Effector CD4-positive, alpha-beta T cell (primary cell): ENCODE measurements around the gene HM13.
"Not testable (repeated sequence)": the region's sequence is repeated elsewhere in the genome, so short reads cannot be mapped to it uniquely, and the experiment has no call there.

Experiments
- DNase-seq: peaks from one replicate; pipeline ENCODE4 v3.0.0-alpha.2; 2020

Gene HM13

DNA sequence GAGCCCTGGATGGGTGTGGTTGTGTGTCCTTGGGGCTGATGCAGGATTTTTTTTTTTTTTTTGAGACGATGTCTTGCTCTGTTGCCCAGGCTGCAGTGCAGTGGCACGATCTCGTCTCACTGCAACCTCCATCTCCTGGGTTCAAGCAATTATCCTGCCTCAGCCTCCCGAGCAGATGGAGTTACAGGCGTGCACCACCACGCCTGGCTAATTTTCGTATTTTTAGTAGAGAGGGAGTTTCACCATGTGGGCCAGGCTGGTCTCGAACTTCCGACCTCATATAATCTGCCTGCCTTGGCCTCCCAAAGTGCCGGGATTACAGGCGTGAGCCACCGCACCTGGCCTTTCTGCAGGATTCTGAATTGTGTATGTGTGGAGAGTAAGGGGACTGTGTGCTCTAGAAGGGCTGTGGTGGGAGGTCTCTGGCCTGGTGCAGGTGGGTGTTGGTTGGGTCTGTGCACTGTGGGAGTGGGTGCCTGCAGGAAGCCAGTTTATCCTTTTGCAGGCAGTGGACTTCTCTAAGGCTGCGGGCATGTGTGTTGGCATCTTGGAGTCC is 79.8 kb downstream of the HM13 start:
- DNase-seq, result no peak

DNA sequence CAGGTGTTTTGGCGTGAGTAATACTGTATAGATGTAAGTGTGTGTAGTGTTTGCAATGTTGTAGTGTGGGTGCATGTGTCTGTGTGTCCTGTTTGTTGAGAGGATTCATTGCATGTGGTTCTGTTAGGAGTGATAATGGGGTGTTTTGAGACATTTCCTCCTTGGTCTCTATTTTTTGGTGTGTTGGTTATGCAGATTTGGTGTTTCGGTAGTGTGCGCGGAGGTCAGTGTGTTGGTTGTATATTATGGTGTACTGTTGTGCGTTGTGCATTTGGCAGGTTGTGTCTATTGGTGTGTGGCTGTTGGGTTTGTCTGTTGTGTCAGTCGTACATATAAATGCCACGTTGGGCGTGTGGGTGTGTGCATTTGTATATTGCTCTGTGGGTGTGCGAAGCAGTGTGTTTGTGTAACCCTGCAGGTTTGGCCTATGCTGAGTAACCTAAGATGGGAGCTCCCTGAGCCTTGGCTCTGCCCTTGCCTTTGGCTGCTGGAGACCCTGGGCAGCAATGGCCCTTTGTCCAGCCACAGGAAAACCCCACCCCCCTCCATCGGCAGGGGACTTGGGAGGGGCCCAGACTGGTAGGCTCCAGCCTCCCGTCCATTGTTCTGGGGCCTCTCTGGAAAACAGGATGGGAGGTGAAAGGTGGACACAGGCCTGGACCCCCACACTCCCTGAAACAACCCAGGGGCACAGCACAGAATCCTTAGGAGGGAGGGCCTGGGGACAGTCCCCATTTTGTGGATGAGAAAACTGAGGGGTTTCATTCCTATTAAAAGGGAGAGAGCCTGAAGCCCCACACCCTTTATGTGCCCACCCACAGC is 80.5 kb downstream of the HM13 start:
- no peak for DNase-seq

DNA sequence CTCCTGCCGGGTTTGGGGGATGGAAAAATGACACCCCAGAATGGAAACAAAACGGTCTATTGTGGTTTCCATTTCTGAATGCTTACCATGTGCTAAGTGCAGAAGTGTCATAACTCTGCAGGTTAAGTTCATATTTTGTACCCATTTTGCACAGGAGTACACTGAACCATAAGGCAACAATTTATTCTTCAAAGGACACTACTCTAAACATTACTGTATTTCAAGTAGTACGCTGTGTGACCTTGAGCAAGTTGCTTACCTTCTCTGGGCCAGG is 81.1 kb downstream of the HM13 start:
- no peak for DNase-seq

DNA sequence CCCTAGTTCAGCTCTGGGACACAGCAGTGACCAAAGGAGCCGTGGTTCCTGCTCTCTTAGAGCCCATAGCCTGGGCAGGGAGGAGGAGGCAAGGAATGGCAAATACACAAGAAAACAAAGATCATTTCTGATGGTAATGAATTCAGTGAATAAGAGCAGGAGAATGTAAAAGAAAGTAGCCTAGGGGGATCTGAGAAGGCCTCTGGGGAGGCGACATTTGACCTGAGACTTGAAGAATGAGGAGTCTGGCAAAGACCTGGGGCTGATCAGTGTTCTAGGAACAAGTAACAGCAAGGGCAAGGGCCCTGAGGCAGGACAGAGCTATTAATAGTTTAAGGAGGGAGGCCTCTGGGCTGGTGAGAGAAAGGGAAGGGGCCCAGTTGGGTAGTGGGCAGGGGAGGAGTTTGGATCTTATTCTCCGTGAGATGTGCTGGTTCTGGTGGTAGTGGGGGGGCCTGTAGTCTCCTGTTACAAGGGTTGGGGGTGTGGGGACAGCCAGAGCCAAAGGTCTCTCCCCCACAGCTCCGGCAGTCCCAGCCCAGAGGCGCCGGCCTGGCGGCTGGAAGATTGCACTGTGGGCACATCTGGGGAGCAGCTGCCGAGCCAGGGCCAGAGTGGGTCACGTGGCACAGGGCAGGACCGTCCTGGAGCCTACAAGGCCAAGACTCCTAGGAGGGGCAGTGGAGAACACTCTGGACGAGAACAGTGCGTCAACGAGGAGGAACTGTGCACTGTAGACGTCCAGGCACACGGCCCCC is 81.6 kb downstream of the HM13 start:
- DNase-seq, result no peak

DNA sequence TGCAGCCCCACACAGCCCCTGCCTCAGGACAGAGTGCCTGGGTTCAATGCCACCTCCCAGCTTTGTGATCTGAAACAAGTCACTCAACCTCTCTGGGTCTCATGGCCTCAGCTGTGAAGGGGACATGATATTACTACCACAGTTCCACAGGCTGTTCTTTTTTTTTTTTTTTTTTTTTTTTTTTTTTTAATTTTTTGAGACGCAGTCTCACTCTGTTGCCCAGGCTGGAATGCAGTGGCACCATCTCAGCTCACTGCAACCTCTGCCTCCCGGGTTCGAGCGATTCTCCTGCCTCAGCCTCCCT is 82.1 kb downstream of the HM13 start:
- not testable (repeated sequence) for DNase-seq

DNA sequence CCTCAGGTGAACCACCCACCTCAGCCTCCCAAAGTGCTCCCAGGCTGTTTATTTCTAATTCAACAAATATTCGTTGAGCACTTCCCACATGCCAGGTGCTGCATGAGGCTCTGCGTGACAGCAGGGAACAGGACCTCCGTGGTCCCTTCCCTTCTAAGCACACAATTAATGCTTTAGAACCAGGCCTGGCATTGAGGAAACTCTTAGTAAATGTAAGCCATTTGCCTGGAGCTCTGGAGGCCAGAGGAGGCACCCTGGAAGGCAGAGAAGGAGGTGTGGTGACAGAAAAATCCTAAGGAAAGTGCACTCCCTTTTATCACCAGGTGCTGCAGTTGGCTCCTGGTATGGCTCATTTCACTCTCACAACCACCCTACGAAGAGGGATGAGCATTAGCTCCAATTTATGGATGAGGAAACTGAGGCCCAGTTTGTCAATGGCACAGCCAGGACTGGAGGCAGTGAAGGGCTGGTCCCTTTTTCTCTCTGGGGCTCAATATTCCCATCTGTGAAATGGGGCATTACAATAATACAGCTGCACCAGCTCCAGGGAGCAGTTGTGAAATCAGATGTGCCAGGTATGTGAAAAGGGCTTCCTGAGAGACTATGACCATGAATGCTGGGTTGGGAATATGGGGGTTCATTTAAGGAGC is 82.7 kb downstream of the HM13 start:
- DNase-seq, result no peak

DNA sequence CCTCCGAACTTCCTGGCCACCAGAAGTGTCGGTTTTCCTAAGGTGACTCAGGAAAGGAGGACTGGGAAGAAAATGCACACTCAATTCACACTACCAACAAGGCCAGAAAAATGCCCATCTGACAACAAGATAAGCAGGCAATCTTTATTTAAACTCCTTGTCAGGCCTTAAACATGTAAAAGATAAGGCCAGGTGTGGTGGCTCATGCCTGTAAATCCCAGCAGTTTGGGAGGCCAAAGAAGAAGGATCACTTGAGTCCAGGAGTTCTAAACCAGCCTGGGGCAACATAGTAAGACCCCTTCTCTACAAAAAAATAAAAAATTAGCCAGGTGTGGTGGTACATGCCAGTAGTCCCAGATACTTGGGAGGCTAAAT is 83.2 kb downstream of the HM13 start:
- no peak for DNase-seq

DNA sequence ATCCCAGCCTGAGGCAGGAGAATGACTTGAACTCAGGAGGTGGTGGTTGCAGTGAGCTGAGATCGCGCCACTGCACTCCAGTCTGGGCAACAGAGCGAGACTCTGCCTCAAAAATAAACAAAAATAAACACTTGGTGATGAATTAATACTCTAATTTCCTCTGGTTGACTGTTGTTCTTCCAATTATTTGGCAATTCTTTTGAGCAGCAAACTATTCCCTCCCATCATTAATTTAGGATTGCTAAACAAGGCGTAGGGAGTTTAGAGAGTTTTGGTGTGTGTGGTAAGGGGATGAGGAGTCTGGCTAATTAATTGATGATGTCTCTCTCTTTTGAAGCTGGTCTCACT is 88.2 kb downstream of the HM13 start:
- no peak for DNase-seq

DNA sequence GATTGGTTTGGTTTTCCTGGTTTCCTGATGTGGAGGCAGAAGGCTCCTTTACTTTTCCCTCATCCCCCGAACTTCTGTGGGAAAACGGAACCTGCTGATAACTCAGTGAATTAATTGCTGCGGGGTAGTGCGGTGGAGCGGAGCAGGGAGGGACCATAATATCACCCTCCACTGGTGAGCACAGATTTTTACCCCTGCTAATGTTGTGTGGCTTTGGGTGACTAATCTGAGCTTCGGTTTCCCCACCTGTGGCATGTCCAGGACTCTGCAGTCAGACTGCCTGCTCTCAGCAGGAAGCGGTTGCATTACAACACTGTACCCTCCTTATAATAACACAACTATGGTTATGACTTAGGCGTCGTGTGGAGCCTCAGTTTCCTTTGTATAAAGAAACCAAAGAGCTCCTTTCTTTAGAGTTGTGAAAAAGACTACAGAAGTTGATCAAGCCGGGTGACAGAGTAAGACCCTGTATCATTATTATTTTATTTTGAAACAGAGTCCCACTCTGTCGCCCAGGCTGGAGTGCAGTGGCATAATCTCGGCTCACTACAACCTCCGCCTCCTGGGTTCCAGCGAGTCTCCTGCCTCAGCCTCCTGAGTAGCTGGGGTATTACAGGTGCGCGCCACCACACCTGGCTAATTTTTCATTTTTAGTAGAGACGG is 88.7 kb downstream of the HM13 start:
- no peak for DNase-seq

DNA sequence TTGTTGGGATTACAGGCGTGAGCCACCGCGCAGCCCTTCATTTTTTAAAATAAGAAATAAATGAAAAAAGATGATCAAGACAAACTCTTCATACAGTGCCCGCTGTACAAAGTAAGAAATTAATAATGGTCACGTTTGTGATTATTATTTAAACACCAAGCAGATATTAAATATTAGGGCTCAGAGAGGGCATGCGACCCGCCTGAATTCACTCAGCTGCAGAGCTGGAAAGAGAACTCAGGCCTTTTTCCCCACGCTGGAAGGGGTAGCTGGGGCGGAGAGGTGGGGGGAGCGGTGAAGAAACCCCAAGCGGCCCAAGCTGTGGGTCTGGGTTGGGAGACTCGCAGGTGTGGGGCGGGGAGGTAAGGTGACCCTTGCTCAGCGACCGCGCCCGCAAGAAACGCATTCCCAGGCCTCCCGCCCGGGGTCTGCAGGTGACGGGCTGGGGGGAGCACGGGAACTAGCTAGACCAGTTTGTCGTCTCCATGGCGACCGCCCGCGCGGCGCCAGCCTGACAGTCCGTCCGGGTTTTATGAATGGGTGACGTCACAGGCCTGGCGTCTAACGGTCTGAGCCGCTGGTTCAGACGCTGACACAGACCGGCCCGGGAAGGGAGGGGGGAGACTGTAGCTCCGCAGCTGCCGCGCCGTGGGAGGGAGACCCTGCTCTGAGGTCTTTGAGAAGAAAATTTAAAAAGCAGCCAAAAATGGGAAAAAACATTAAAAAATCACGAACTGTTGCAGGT is 89.8 kb downstream of the HM13 start:
- DNase-seq, result peak; percentile 82

DNA sequence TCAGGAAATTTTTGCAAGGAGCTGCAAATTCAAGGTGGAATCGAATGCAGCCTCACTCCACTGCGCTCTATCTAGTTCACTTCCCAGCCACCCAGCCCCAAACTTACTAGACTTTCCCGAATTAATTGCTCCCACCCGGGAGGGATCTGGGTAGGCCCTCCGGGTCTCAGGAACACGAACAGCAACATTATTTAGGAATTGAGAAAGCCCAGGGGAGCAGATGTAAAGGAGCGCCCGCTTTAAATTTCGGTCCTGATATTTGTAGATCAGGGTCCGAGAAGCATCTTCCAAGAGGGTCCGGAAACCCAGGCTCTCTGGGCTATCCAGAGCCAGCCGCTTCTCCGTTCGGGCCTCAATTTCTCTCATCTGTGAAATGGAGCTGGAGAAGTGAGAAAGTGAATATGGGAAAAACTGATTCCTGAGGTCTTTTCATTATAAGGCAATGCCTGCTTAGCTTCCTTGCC is 90.4 kb downstream of the HM13 start:
- DNase-seq, result no peak

DNA sequence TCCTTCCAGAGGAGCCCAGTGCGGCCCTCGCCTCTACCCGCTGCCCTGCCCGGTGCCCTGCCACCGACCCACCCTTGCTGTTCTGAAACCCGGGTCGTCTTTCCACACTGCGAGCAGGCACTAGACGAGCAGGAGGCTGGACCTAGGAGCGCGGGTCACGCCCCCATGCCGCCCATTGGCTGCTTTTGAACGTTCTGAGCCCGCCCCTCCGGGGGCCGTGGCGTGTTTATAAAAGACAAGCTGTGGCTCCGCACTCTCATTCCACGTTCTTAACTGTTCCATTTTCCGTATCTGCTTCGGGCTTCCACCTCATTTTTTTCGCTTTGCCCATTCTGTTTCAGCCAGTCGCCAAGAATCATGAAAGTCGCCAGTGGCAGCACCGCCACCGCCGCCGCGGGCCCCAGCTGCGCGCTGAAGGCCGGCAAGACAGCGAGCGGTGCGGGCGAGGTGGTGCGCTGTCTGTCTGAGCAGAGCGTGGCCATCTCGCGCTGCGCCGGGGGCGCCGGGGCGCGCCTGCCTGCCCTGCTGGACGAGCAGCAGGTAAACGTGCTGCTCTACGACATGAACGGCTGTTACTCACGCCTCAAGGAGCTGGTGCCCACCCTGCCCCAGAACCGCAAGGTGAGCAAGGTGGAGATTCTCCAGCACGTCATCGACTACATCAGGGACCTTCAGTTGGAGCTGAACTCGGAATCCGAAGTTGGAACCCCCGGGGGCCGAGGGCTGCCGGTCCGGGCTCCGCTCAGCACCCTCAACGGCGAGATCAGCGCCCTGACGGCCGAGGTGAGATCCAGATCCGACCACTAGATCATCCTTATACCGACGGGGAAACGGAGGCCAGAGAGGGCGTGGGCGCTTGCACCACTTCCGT is 91.0 kb downstream of the HM13 start, which contains the start of gene ID1:
TSS of gene ID1 (plus strand) at position 259 of the 871 bp plus-strand sequence. CDS start at position 358, 99 bp downstream.
- peak; percentile 85 for DNase-seq

DNA sequence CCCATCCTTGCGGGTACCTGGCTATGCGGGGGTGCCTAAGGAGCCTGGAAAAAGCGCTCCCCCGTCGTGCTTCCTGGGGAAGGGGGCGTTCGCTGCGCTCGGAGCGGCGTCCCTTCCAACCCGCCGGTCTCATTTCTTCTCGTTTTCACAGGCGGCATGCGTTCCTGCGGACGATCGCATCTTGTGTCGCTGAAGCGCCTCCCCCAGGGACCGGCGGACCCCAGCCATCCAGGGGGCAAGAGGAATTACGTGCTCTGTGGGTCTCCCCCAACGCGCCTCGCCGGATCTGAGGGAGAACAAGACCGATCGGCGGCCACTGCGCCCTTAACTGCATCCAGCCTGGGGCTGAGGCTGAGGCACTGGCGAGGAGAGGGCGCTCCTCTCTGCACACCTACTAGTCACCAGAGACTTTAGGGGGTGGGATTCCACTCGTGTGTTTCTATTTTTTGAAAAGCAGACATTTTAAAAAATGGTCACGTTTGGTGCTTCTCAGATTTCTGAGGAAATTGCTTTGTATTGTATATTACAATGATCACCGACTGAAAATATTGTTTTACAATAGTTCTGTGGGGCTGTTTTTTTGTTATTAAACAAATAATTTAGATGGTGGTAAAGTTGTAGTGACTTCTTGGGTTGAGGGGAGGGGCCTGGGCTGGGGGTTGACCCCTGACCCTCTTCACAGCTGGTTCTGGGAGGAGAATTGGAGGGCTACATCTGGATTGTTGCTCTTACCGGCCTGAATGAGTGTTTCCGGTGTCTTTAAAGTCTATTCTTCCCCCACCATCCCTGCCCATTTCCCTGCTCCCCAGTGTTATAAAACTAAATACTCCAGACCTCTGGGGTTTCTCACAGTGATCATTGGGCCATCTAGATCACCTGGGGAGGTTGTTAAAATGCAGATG is 91.9 kb downstream of the HM13 start:
- DNase-seq, result no peak

DNA sequence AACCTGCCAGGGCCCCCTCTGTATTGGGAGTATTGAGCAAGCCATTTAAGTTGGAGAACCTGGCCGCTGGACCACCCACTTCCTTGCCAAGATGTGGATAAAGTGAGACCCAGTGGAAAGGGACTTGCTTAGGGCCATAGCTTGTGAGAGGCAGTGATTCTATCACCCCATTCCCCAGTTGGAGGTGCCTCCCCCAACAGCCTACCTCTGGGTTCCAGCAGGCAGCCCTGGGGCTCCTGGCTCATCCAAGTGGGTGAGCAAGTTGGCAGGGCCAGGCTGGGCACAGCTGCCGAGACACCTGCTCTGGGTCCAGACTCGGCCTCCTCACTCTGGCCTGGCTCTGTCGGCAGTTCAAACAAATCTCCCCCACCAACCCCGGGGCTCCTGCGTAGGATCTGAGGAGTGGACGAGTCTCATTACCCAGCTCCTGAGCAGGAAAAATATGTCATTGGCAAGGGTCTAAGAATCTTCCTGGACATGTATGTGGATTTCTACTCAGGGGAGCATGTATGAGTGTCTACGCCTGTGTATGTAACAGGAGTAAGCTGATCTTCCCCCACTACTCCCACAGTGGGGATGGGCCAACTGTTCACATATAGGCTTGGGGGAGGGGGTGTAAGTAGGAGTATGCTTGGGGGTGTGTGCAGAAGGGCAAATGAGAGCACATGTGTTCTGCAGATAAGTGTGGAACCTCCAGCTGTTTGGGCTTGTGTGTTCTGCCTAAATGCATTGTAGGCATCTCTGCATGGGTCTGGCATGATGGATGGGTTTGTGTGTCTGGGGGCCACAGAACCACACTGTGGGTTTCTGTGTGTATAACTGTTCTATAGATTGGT is 92.8 kb downstream of the HM13 start:
- no peak for DNase-seq

DNA sequence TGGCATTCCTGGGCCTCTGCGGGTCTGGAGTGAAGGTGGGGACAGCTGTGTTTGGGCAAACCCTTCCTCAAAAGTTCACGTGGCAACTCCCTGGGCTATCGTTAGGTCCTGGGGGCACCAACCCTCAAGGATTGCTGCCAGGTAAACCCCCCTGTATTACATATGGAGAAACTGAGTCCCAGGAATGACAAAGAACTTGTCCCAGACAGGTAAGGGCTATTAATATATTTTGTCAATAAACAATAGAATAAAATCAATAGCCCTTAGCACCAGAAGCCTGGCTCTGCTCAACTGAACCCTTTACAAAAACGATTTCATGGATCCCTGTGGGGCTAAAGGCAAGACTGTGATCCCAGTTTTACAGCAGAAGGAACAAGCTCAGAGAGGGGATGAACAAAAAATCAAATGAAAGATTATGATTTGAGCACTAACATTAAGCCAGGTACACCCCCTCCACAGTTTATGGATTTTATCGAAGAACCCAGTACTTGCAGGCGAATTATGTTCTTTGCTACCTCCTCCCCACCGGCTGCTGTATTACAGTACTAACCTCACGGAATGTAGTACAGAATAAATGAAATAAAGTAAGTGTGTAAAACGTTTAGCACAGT is 93.5 kb downstream of the HM13 start:
- DNase-seq, result no peak

DNA sequence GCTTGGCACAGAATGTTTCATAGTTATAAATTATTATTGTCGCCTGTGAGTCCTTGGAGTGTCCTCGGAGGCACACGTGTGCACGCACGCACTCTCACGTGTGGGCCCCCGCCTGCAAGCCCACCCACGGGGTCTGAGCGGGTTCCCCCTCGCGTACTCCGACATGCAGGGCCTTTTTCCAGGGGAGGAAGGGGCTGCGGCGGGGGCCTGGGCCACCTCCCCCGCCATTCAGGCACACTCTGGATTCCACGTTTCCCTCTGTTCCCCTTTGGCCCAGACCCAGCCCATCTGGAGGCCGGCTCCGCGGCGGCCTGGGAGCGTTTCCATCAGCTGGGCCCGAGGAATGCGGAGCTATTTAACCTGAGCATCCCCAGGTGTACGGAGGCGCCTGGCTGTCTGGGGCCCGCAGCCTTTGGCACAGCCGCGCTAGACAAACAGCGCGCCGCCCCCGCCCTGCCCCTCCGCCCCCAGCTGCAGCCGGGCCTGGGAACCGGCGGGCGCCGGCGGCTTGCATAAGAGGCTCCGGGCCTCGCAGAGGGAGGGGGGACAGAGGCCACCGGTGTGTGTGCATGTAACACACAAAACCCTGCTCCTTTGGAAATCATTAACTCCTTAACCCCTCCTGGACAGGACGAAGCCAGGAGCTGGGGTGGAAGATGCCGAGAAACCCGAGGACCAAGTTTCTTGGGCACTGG is 94.2 kb downstream of the HM13 start:
- no peak for DNase-seq

DNA sequence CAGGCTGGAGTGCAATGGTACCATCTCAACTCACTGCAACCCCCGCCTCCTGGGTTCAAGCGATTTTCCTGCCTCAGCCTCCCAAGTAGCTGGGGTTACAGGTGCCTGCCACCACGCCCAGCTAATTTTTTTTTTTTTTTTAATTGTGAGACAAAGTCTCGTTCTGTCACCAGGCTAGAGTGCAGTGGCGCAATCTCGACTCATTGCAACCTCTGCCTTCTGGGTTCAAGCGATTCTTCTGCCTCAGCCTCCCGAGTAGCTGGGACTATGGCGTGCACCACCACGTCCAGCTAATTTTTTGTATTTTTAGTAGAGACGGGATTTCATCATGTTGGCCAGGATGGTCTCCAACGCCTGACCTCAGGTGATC is 98.0 kb downstream of the HM13 start:
- DNase-seq, result not testable (repeated sequence)

DNA sequence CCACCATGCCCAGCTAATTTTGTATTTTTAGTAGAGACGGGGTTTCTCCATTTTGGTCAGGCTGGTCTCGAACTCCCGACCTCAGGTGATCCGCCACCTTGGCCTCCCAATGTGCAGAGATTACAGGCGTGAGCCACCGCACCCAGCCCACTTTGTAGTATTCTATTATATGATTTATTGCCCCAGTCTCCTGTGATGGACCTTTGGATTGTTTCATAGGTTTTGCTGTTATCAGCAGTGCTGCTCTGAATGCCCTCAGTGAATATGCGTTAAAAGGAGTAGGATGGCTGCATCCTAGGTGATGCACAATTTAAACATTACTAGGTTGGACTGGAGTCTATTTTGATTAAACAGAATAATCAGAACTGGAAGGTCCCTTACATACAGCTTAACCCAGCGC is 101.2 kb downstream of the HM13 start:
- no peak for DNase-seq
